CD4-positive, alpha-beta T cell treated with Interleukin-6 for 4 hours (primary cell): ENCODE measurements around the gene XPNPEP1.
A peak's percentile ranks its signal among the peaks of the same experiment; 100 is the strongest.
"Not testable (repeated sequence)": the region's sequence is repeated elsewhere in the genome, so short reads cannot be mapped to it uniquely, and the experiment has no call there.

Source experiments
- DNase-seq: peaks from one replicate; pipeline ENCODE4 v3.0.0-alpha.2; 2020; ENCODE audit warnings: mixed read lengths

Gene XPNPEP1

GRCh38 chr10:109922358-109922975 lies 844 bp downstream of the XPNPEP1 start:
- no peak for DNase-seq

GRCh38 chr10:109920016-109920415 lies 3.3 kb downstream of the XPNPEP1 start:
- DNase-seq, result peak; percentile 47

GRCh38 chr10:109919220-109919619 lies 4.1 kb downstream of the XPNPEP1 start:
- DNase-seq, result no peak

- not testable (repeated sequence) for DNase-seq
Observed at GRCh38 chr10:109918707-109919106, 4.6 kb downstream of the XPNPEP1 start.

- DNase-seq, result no peak
Observed at GRCh38 chr10:109915566-109915965, 7.7 kb downstream of the XPNPEP1 start.

- DNase-seq, result peak; percentile 63
Observed at GRCh38 chr10:109914966-109915365, 8.3 kb downstream of the XPNPEP1 start.

GRCh38 chr10:109913306-109913892 lies 9.9 kb downstream of the XPNPEP1 start:
- DNase-seq, result no peak

- DNase-seq, result no peak
Observed at GRCh38 chr10:109912335-109913281, 10.7 kb downstream of the XPNPEP1 start.

- no peak for DNase-seq
Observed at GRCh38 chr10:109911903-109912302, 11.4 kb downstream of the XPNPEP1 start.

- DNase-seq, result no peak
Observed at GRCh38 chr10:109906316-109906715, 17.0 kb downstream of the XPNPEP1 start.

GRCh38 chr10:109904397-109904796 lies 18.9 kb downstream of the XPNPEP1 start:
- DNase-seq, result no peak

GRCh38 chr10:109902992-109903947 lies 20.0 kb downstream of the XPNPEP1 start:
- DNase-seq, result no peak

- no peak for DNase-seq
Observed at GRCh38 chr10:109899356-109900331, 23.7 kb downstream of the XPNPEP1 start.

- no peak for DNase-seq
Observed at GRCh38 chr10:109898666-109899355, 24.5 kb downstream of the XPNPEP1 start.

GRCh38 chr10:109898007-109898406 lies 25.3 kb downstream of the XPNPEP1 start:
- no peak for DNase-seq

GRCh38 chr10:109895848-109896247 lies 27.5 kb downstream of the XPNPEP1 start:
- DNase-seq, result no peak

GRCh38 chr10:109895095-109895818 lies 28.1 kb downstream of the XPNPEP1 start:
- DNase-seq, result no peak

GRCh38 chr10:109894516-109894915 lies 28.8 kb downstream of the XPNPEP1 start:
- no peak for DNase-seq

- no peak for DNase-seq
Observed at GRCh38 chr10:109893386-109893785, 29.9 kb downstream of the XPNPEP1 start.

- DNase-seq, result no peak
Observed at GRCh38 chr10:109892931-109893330, 30.4 kb downstream of the XPNPEP1 start.
